ENCODE measurements around the gene TAGAP.
"Not testable (repeated sequence)": the region's sequence is repeated elsewhere in the genome, so short reads cannot be mapped to it uniquely, and the experiment has no call there.

Gene TAGAP

DNA sequence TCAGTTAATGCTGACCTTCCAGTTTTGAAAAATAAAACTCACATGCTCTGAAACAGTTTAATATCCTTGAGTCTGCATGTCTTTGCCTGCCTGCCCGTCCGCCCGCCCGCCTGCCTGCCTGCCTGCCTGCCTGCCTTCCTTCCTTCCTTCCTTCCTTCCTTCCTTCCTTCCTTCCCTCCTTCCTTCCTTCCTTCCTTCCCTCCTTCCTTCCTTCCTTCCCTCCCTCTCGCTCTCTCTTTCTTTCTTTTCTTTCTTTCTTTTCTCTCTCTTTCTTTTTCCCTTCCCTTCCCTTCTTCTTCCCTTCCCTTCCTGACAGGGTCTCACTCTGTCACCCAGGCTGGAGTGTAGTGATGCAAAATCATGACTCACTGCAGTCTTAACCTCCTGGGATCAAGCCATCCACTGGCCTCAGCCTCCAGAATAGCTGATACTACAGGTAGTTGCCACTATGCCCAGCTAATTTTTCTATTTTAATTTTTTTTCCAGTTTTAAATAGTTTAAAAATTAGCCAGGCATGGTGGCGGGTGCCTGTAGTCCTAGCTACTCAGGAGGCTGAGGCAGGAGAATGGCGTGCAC is 34.7 kb downstream of the TAGAP start:
- DNase-seq (ENCODE audit: low read depth), result not testable (repeated sequence)

DNA sequence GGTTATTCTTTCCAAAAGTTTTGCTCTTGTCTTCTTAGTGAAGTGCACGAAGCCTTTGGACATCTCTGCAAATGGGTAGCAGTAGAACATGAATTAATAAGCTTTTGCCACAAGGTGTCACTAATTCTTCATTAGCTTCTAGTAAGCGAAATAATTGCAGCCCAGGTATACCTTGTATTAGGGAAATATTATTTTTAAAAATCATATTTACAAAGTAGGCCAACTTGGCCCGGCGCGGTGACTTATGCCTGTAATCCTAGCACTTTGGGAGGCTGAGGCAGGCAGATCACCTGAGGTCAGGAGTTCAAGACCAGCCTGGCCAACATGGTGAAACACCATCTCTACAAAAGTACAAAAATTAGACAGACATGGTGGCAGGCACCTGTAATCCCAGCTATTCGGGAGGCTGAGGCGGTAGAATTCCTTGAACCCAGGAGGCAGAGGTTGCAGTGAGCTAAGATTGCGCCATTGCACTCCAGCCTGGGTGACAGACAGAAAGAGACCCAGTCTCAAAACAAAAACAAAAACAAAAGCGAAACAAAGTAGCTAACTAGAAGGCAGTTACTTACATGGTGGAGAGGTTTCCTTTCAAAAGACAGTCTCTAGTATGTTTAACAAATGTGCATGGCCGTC is 36.0 kb downstream of the TAGAP start:
- DNase-seq (ENCODE audit: low read depth), result no peak

DNA sequence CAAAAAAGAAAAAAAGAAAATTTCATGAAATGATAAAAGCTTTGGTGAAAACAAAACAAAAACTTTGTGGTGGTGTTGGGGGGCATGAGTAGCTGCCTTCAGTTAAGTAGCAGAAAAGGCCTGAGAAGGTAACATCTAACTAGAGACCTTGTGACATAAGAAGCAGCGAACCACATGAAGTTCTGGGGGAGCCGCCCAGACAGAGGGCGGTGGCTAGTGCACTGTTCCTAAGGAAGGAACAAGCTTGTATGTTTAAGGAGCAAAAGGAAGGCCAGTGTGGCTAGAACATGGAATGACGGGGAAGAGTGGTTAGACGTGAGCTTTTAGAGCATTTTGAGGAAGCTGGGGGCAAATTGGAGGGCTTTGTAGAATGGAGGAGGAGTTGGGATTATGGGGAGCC is 37.3 kb downstream of the TAGAP start:
- no peak for DNase-seq (ENCODE audit: low read depth)

DNA sequence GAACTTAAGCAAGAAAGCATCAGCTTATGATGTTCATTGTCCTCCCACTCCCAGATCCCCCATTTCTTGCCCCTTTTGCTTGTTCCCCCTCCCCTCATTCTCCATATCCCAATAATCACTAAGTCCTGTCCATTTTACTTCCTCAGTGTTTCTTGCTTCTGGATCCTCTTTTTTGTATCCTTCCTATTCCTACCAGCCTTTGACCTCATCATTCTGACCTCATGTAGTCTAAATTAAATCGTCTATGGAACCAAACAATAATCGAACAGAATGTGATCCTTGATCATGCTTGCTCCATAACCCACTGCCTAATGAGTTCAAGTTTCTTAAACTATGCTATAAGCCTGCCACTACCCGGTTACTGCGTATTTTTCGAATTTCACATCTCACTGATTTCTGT is 39.4 kb downstream of the TAGAP start:
- no peak for DNase-seq (ENCODE audit: low read depth)

DNA sequence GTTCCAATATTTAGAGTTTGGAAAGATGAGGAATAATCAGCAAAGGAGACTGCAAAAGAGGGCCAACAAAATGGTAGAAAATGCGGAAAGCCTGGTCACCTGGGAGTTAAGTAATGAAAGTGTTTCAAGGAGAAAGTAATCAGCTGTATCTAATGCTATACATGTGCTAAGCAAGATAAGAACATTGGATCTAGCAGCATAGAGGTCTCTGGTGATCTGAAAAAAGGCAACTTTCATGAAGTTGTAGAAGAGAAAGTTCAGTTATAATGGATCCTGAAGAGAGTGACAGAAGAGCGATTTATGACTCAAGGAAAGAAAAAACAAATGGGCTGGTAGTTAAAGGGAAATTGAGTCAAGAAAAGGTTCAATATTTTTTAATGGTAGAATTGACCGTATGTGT is 40.2 kb downstream of the TAGAP start:
- no peak for DNase-seq (ENCODE audit: low read depth)

DNA sequence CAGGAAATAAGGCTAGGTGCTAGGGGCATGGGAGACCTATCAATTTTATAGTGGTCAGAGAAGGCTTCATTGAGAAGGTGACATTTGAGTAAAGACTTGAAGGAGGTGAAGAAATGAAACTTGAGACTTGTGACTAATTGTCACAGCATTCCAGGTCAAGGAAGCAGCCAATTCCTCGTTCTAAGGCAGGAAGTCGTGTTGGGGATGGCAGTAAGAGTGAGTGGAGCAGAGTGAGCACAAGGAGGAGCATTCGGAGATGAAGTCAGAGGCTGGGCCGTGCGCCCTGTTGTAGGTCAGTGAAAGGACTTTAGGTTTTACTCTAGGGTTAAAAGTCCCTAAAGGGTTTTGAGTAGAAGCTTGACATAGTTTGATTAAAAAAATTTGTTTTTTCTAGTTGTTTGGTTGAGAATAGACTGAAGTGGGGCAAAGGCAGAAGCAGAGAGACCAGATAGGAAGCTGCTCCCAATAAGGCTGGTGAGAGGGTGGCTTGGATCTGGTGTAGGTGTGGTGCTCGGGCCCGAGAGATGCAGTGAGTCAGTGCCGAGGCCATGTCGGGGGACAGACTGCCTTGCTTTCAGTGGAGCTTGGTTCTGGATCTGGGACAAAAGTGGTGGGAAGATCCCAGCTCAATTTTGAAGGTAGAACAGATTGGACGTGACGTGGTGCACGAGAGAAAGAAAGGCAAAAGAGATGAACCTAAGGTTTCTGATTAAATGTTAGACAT is 42.2 kb downstream of the TAGAP start:
- no peak for DNase-seq (ENCODE audit: low read depth)

DNA sequence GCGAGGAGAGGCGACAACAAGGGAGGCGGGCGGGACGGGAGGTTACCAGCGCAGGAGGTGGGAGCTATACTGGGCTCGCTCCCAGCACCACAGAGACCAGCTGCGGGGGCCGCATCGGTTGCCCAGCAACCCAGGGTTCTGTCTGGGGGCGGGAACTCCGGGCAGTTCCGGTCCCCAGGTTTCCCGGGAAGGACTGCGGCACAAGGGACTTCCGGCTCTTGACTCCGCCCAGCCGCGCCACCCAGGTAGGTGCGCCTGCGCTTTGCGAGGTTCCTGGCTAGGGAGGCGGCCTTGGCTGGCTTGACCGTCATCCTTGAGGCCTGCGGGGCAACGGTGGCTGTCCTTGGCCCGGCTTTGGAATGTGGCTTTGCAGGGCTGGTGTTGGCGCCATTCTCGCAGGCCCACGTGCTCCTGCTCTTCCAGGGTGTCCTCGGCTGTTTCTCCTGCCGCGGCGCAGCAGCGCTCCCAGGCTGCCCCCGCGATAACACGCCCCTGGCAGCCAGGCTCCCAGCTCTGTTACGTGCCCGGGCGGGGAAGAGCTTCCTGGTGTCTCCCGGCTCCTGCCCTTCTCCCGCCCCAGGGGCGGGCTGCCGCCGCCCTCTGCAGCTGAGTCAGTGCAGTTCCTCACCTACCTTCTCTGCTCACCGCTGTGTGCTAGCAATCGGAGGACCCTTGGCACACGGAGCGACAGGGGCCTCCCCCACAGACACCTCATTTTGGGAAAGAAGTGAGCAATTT is 45.0 kb downstream of the TAGAP start, which contains the start of gene RSPH3:
Gene RSPH3, minus strand, starts transcription at position 537 of the 738 bp plus-strand sequence. CDS start 652 bp downstream, outside the sequence.
- DNase-seq (ENCODE audit: low read depth), result peak; percentile 79

DNA sequence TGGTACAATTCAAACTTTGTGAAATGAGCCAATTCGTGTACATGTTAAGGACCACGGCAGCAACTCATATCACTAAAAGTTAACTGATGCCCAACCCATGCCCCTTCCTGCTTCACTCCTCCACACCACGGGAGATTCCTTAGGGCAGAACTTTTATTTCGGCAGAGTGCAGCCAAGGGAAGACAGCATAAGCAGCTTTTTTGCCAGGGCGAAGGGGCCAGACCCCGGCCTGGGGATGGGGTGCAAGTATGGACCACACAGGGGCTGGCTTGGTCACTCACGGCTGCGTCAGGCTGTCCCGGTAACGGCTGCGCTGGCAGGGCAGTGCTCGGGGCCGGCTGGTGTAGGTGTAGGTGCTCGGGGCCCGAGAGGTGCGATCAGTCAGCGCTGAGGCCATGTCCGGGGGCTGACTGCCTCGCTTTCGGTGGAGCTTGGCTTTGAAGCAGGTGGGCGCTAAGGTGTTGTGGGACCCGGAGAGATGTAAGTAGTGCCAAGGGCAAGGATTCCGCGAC is 45.6 kb downstream of the TAGAP start:
- no peak for DNase-seq (ENCODE audit: low read depth)

DNA sequence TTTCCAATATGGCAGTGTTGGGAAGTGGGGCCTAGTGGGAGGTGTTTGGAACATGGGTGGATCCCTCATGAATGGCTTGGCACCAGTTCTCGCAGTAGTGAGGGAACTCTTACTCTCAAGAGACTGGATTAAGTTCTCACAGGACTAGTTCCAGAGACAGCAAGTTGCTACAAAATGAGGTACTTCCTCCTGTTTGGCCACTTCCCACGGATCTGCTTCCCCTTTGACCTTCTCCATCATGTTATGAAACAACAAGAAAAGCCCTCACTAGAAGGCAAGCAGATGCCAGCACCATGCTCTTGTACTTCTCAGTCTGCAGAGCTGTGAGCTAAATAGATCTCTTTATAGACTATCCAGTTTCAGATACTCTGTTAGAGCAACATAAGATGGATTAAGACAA is 47.9 kb downstream of the TAGAP start:
- DNase-seq (ENCODE audit: low read depth), result no peak

DNA sequence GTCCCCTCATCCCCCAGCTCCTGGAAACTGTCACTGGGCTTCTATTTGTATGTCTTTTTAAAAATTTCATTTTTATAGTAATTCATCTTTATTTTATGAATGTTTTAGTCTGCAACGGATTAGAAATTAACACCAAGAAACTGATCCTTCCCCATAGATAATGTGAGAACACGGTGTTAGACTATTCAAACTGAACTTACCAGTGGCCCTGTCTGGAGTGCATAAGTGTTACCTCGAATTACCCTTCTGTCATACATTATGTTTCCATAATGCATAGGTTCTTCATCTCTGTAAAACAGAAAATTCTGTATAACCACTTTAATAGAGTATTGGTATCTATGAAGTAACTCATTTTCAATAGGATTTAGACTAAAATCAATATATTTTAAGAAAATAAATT is 51.2 kb downstream of the TAGAP start:
- no peak for DNase-seq (ENCODE audit: low read depth)

DNA sequence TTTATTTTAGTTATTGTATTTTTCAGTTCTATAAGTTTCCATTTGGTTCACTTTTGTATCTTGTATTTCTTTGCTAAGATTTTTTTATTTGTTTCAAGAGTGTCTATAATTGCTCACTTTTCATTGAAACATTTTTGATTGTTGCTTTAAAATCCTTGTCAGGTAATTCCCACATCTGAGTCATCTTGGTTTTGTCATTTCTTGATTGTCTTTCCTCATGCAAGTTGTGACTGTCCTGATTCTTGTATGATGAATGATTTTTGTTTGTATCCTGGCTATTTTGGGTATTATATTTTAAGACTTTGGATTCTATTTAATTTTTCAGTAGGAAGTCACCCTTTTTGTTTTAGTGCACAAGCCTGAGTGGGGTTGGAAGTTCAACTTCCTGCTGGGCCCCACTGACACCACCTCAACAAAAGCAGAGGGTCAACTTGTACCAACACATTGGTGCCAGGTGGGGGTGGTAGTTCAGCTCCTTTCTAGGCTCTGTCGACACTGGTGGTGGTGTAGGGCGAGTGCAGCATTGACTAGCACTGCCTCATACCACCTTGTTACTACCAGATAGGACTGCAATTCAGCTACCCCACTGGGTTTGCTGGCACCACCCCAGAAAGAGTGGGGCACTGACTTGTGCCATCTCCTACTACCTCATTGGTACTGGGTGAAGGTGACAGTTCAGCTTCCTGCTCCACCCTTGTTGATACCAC is 53.6 kb downstream of the TAGAP start:
- DNase-seq (ENCODE audit: low read depth), result no peak

DNA sequence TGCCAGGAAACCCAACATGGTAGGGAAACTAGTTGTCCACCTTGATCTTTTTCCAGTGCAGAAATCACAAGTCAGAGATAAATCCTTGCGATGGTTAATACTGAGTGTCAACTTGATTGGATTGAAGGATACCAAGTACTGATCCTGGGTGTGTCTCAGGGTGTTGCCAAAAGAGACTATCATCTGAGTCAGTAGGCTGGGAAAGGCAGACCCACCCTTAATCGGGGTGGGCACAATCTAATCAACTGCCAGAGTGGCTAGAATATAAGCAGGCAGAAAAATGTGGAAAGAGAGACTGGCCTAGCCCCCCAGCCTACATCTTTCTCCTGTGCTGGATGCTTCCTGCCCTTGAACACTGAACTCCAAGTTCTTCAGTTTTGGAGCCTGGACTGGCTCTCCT is 55.1 kb downstream of the TAGAP start:
- DNase-seq (ENCODE audit: low read depth), result not testable (repeated sequence)

DNA sequence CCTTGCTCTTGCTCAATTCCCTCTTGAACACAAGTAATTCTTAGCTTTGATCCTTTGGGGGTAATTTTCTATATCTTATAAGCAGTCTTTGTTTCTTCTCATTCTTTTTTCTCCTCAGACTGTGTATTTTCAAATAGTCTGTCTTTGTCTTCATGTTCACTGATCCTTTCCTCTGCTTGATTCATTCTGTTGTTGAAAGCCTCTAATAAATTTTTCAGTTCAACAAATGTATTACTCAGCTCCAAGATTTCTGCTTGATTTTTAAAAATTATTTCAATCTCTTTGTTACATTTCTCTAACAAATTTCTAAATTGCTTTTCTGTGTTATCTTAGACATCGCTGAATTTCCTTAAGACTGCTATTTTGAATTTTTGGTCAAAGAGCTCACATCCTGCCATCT is 56.3 kb downstream of the TAGAP start:
- DNase-seq (ENCODE audit: low read depth), result no peak

DNA sequence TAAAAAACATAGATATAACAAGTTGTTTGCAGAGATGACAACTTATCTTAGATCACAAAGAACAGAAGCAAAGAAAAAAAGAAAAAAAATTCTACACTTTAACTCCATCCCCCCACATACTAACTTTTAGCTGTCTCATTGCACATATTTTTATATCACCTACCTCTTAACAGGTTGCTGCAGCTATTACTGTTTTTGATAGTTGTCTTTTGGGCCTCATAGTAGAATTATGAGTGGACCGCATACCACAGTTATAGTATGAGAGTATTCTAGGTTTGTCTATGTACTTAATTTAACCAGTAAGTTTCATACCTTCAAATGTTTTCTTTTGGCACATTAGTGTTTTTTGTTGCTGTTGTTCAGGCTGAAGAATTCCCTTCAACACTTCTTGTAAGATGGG is 57.1 kb downstream of the TAGAP start:
- no peak for DNase-seq (ENCODE audit: low read depth)
